GM19023 (cell line): ENCODE data around the gene HIPK2.

Experiments
- ATAC-seq: cut with Tn5 transposase; IDR thresholded peaks from one replicate; pipeline ENCODE4 v1.9.1; 2021; ENCODE audit warnings: mild to moderate bottlenecking, moderate library complexity; ENCODE audit not compliant: unreplicated experiment

HIPK2 gene

DNA sequence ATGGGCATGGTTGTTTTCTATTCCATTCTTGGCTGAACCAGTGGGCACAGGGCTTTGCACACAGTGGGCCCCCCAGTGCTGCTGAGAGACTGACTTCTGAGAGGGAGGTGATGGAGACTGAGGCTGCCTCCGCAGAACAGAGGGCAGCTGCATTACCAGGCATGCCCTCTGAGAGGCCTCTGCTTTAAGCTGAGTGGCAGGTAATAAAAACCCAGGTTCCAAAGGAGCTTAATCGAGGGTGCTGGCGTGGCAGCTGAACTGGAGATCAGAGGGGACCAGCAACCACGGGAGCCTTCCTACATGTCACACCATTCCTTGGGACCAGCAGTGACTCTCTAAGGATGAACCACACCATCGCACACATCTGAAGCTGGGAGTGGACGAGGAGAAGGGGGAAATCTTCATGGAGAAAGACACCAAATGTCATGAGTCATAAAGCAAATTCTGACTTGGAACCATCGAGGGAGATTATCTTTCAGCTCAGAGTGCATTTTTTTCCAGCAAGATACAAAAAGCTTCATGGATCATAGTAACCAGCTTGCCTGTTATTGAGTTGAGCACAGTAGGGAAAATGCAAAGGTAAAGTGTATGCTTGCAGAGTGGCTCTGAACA, 24.6 kb downstream of the HIPK2 start:
- ATAC-seq = no peak

GRCh38 chr7:139752604-139753003, 25.2 kb downstream of the HIPK2 start:
- no peak for ATAC-seq

DNA sequence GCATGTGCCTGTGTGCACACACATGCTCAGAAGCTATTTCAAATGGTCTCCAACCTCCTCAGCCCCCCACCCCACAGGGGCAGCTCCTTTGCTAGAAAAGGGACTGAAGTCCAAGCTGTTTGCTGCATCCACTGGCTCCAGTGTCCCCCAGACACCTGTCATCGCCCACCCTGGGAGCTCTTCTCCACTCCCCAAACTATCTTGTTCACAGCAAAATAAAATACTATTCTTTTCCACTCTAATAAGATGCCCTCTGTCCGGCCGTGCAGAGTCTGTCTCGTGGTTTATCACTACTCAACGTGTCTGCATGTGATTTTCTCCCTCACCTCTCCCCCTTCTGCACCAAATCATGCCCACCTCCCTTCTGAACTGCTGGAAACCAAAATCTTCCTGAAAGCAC, 25.6 kb downstream of the HIPK2 start:
- ATAC-seq = no peak

DNA sequence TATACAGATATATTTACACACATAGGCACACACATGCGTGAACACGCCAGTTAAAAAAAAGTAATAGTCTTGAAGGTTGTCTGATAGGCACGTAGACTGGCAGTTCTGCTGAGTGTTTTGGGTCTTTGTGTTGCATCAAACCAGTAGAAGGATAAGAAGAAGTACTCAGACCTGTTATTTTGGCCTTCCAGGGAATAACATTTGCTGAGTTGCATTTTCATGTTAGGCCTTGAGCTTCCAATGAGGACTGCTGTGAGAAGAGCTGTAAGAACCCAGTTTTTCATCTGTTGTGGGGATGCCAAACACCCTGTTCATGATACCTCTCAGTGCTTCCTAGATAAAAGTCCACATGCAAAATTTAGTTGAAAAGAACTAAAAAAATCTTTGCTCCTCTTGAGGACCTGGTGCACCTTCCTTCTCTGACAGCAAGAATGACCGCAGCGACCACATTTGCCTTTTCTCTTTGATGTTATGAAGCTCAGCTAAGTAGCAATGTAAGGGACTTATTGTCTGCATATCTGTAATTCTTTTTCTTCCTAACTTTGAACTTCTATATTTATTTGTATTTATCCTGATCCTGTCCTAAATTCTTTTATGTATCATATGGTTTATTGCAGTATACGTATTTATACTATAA, 27.2 kb downstream of the HIPK2 start:
- no peak for ATAC-seq

- no peak for ATAC-seq
Measured at GRCh38 chr7:139749545-139749944, 28.3 kb downstream of the HIPK2 start.

DNA sequence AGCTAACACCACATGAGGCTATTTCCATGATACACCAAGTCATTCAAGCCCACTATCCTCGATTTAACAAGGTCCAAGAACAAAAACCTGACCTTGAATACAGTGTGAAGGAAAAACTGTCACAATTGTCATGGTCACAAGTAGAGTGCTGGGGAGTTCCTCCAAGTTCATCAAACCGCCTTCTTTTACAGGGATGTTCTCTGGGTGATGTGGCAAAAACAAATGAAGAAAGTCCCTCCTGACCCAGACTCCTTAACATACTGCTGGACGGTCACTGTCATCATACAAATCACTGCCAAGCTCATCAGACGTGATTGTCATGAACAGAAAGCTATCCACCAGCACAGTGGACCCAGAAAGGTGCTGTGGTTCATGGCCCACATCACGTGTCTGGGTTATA, 28.9 kb downstream of the HIPK2 start:
- no peak for ATAC-seq

- ATAC-seq = no peak
Measured at GRCh38 chr7:139748373-139748765, 29.4 kb downstream of the HIPK2 start.

- ATAC-seq = no peak
Measured at GRCh38 chr7:139747662-139748372, 30.0 kb downstream of the HIPK2 start.

- ATAC-seq = no peak
Measured at GRCh38 chr7:139746652-139747051, 31.1 kb downstream of the HIPK2 start.

DNA sequence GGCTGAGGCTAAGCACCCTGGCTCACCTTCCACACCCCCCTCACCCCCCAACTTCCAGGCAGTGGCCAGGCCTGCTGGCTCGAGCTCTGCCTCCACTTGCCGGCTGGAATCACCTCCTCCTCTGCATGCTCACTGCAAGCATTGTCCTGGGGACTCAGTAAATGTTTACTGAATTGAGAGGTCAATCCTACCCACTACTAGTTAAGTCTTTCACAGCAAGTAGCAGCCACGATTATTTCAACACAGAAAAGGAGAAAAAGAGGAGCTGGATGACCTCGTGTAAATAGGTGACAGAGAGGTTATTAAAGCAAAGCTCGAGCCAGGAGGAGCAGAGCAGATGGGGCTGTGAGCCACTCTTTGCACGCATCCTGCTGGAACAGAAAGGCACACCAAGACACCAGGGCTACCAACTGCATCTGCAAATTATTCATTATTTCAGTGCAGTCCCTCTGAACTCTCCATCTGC, 32.1 kb downstream of the HIPK2 start:
- ATAC-seq = no peak

DNA sequence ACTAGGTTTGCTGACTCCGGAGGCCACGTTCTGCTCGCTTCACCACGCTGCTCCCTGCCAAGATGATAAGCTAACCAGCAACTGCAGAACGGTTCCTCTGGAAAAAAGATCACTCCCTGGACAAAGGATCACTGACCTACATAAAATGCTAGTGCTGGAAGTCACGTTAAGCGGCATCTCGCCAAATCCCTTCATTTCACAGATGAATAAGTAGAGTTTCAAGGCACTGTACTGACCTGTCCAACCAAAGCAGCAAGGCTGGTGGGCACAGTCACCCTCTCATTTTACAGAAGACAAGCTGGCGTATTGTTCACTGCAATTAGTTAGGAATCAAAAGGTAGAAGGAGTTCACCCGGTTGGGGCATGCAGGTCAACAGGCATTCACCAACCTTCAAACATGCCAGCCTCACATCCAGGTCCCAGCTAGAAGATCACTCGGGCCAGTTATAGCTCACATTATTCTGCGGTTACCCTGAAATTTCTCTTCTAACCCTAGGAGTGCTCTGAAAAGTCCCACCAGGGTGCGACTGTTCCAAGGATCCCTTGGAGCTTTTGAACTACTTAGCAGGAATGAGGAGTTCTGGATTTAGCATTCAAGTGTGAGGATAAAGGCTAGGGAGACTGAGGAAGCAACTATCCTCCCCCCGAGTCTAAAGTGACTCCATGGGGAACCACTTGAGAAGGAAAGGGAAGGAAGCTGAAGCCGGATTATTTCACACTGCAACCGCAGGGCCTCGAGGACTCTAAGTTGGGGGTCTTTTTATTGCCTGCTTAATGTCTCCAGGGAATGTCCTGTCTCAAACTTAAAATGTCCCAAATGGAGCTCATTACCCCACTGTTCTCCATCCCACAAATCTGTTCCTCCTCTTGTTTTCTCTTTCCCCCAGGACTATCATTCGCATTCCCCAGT, 32.8 kb downstream of the HIPK2 start:
- no peak for ATAC-seq

- ATAC-seq = no peak
Measured at GRCh38 chr7:139743967-139744767, 33.6 kb downstream of the HIPK2 start.

GRCh38 chr7:139743267-139743966, 34.4 kb downstream of the HIPK2 start:
- ATAC-seq = no peak

- ATAC-seq = no peak
Measured at GRCh38 chr7:139741789-139742344, 35.9 kb downstream of the HIPK2 start.

- no peak for ATAC-seq
Measured at GRCh38 chr7:139741239-139741638, 36.6 kb downstream of the HIPK2 start.

DNA sequence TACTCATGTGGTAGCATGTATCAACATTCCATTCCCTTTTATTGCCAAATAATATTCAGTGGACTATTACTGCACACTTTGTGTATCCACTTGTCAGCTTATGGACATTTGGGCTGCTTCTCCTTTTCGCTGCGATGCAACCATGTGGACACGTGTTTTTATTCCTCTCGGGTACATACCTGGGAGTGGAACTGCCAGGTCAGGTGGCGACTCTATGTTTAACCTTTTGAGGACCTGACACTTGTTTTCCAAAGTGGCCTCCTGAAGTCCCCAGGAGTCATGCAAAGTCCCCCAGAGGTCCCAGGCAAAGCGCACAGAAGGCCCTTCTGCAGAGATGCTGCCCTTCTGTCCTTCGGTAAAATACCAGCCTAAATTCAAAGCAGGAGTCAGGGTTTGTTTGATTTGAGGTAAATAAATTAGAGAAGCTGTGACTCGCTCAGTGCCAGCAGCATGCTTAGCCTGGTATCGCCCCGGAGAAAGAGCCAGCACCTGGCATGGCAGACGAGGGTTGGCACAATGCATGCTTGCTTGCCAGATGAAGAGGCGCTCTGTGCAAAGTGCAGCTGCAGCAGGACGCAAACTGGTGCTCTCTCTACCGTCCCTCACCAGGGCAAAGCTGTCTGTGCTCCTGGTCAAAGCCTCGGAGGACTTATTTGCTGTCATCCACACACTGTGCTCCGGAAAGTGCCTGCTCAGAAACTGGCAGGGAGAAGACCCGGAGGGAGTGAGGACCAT, 37.8 kb downstream of the HIPK2 start:
- ATAC-seq = no peak

DNA sequence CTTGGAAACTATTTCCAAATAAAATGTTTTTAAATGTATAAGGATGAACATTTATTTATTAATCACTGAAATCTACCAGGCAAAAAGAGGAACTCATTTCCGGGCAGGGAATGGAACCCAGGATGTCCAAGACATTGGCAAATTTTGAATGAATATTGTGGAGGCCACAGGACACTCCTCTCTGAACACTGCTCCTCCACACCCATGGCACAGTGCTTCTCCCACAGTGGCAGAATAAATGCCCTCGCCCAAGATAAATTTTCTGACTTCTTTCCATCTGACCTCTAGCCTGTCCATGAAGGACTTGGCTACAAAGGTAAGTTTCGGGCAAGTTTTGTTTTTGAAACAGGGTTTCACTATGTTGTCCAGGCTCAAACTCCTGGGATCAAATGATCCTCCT, 39.0 kb downstream of the HIPK2 start:
- ATAC-seq = no peak

GRCh38 chr7:139738101-139738489, 39.7 kb downstream of the HIPK2 start:
- no peak for ATAC-seq
